Muscle of leg (tissue), 11 donors: Measurements from ENCODE around the gene HHAT. TPM values are rescaled to one million over a fixed set of nuclear protein-coding genes. Genes with fewer than 3 reads are reported as not detected.
A peak's percentile ranks its signal among the peaks of the same experiment; 100 is the strongest.

Source experiments
- DNase-seq: peaks from one replicate; pipeline ENCODE4 v3.0.0; 2013
- H3K27ac ChIP-seq: one replicate; pipeline ENCODE4 v1.5.1; 2013; ENCODE audit warnings: mild to moderate bottlenecking, low read length, control low read depth
- H3K27me3 ChIP-seq: one replicate; pipeline ENCODE4 v1.6.1; 2013; ENCODE audit warnings: low read length; ENCODE audit not compliant: control insufficient read depth, insufficient read depth
- H3K36me3 ChIP-seq: one replicate; pipeline ENCODE4 v1.6.1; 2013; ENCODE audit warnings: low read length; ENCODE audit not compliant: control insufficient read depth, insufficient read depth
- H3K4me1 ChIP-seq: one replicate; pipeline ENCODE4 v1.6.1; 2013; ENCODE audit warnings: low read length; ENCODE audit not compliant: control insufficient read depth, insufficient read depth
- H3K4me3 ChIP-seq: one replicate; pipeline ENCODE4 v1.5.1; 2013; ENCODE audit warnings: low read length, control low read depth
- H3K9me3 ChIP-seq: replicated peaks from 2 replicates; pipeline ENCODE4 v1.6.1; 2013; ENCODE audit warnings: low read depth, low read length; ENCODE audit not compliant: control insufficient read depth
- WGBS: methylation state at CpG from one replicate; pipeline ENCODE4 v1.1.5; 2013; ENCODE audit warnings: missing lambda C conversion rate; ENCODE audit not compliant: insufficient coverage; 5-methylcytosine and 5-hydroxymethylcytosine counted together
- polyA plus RNA-seq, 8 donors: library from polyadenylated mRNA; unstranded; fragments of 120-200 nt; gene quantifications; one replicate each; pipeline versions ENCODE4 v1.2.1 to v1.2.3, GENCODE V29; 2013; ENCODE audit warnings: inconsistent platforms in 1 of 8, low replicate concordance in 1 of 8; ENCODE audit not compliant: insufficient read length in 8 of 8, insufficient read depth in 1 of 8
- total RNA-seq: library from RNA; stranded (reverse); fragments of 120-200 nt; gene quantifications from one replicate; pipeline ENCODE4 v1.2.4, GENCODE V29; 2013

Gene HHAT
- total and polyA plus RNA-seq, 9 donors = 3.8 to 6.6 (median 4.5) TPM

- Histone ChIP-seq H3K27me3 (no peaks in the 10 kb centered on the region), H3K27ac (no peak overlapping the region), H3K36me3 (no peaks in the 10 kb centered on the region), H3K9me3 (no peaks in the 10 kb centered on the region), H3K4me1 (no peaks in the 10 kb centered on the region), H3K4me3 (no peak overlapping the region)
- no peak for DNase-seq
- WGBS = 96% methylated on average over 4 of the region's 5 CpGs
Measured at GRCh38 chr1:210554382-210554781, 225.7 kb downstream of the HHAT start.

GRCh38 chr1:210556475-210556874 is 227.8 kb downstream of the HHAT start:
- no peaks in the 10 kb centered on the region for H3K27me3 ChIP-seq
- H3K9me3 ChIP-seq = no peaks in the 10 kb centered on the region
- no CpG with 5 or more reads among the region's 1 CpG for WGBS
- no peak overlapping the region for H3K4me3 ChIP-seq
- no peaks in the 10 kb centered on the region for H3K4me1 ChIP-seq
- no peak overlapping the region for H3K27ac ChIP-seq
- DNase-seq = no peak
- no peaks in the 10 kb centered on the region for H3K36me3 ChIP-seq

GRCh38 chr1:210557426-210558077 is 228.8 kb downstream of the HHAT start:
- DNase-seq = no peak
- WGBS = 85% methylated on average over 2 of the region's 7 CpGs

GRCh38 chr1:210558302-210558701 is 229.6 kb downstream of the HHAT start:
- Histone ChIP-seq H3K27ac (no peak overlapping the region), H3K9me3 (no peaks in the 10 kb centered on the region), H3K4me1 (no peaks in the 10 kb centered on the region), H3K4me3 (no peak overlapping the region), H3K36me3 (no peaks in the 10 kb centered on the region), H3K27me3 (no peaks in the 10 kb centered on the region)
- 22% methylated on average over 1 of the region's 1 CpG for WGBS
- DNase-seq = peak; percentile 24

More at GRCh38 chr1:210557426-210558077, 228.8 kb downstream of the HHAT start:
- Histone ChIP-seq H3K4me3 (no peak overlapping the region), H3K9me3 (no peaks in the 10 kb centered on the region), H3K4me1 (no peaks in the 10 kb centered on the region), H3K27me3 (no peaks in the 10 kb centered on the region), H3K36me3 (no peaks in the 10 kb centered on the region), H3K27ac (no peak overlapping the region)

- Histone ChIP-seq H3K36me3 (no peaks in the 10 kb centered on the region), H3K27me3 (peaks cover 2% of the 10 kb centered on the region), H3K9me3 (no peaks in the 10 kb centered on the region), H3K4me3 (no peak overlapping the region), H3K27ac (no peak overlapping the region), H3K4me1 (no peaks in the 10 kb centered on the region)
- DNase-seq = no peak
- WGBS = 100% methylated on average over 1 of the region's 2 CpGs
Measured at GRCh38 chr1:210565306-210565705, 236.6 kb downstream of the HHAT start.

- Histone ChIP-seq H3K9me3 (no peaks in the 10 kb centered on the region), H3K36me3 (no peaks in the 10 kb centered on the region), H3K4me1 (no peaks in the 10 kb centered on the region), H3K27ac (no peak overlapping the region), H3K27me3 (peaks cover 2% of the 10 kb centered on the region), H3K4me3 (no peak overlapping the region)
- no peak for DNase-seq
Measured at GRCh38 chr1:210568631-210569030, 239.9 kb downstream of the HHAT start.

- 85% methylated on average over 2 of the region's 2 CpGs for WGBS
- no peaks in the 10 kb centered on the region for H3K4me1 ChIP-seq
- H3K9me3 ChIP-seq = no peaks in the 10 kb centered on the region
- H3K27me3 ChIP-seq = peaks cover 2% of the 10 kb centered on the region
- H3K4me3 ChIP-seq = no peak overlapping the region
- H3K27ac ChIP-seq = no peak overlapping the region
- DNase-seq = no peak
- no peaks in the 10 kb centered on the region for H3K36me3 ChIP-seq
Measured at GRCh38 chr1:210570116-210570515, 241.4 kb downstream of the HHAT start.

- no peaks in the 10 kb centered on the region for H3K4me1 ChIP-seq
- no peak overlapping the region for H3K27ac ChIP-seq
Measured at GRCh38 chr1:210571356-210572284, 242.9 kb downstream of the HHAT start.

GRCh38 chr1:210573141-210573540 is 244.4 kb downstream of the HHAT start:
- Histone ChIP-seq H3K36me3 (no peaks in the 10 kb centered on the region), H3K4me3 (no peak overlapping the region), H3K27ac (no peak overlapping the region), H3K27me3 (peaks cover 2% of the 10 kb centered on the region), H3K9me3 (no peaks in the 10 kb centered on the region), H3K4me1 (no peaks in the 10 kb centered on the region)
- DNase-seq = no peak
- 94% methylated on average over 2 of the region's 6 CpGs for WGBS

More at GRCh38 chr1:210571356-210572284, 242.9 kb downstream of the HHAT start:
- WGBS = 85% methylated on average over 7 of the region's 14 CpGs
- Histone ChIP-seq H3K4me3 (no peak overlapping the region), H3K27me3 (peaks cover 2% of the 10 kb centered on the region), H3K9me3 (no peaks in the 10 kb centered on the region), H3K36me3 (no peaks in the 10 kb centered on the region)
- no peak for DNase-seq

GRCh38 chr1:210582205-210582970 is 253.7 kb downstream of the HHAT start:
- Histone ChIP-seq H3K36me3 (no peaks in the 10 kb centered on the region), H3K27me3 (no peaks in the 10 kb centered on the region), H3K9me3 (no peaks in the 10 kb centered on the region), H3K27ac (no peak overlapping the region), H3K4me3 (no peak overlapping the region), H3K4me1 (peaks cover 3% of the 10 kb centered on the region)
- 25% methylated on average over 5 of the region's 10 CpGs for WGBS
- DNase-seq = no peak
